Measurements from ENCODE around the gene GADD45B. TPM values are rescaled to one million over a fixed set of nuclear protein-coding genes. Genes with fewer than 3 reads are reported as not detected.

The GADD45B gene
- total RNA-seq, 1 experiment from 2014 or later = 16.2 TPM

DNA sequence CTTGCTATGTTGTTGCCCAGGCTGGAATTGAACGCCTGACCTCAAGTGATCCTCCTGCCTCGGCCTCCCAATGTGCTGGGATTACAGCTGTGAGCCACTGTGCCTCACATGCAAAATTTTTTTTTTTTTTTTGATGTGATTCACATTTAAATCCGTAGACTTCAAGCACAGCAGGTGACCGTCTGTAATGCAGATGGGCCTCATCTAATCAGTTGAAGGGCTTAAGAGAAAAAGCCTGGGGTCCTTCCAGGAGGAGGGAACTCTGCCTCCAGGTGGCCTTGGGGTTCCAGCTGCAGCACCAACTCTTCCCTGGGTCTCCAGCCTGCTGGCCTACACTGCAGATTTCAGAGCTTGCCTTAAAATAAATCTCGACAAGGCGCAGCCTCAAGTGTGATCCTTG lies 43.6 kb downstream of the GADD45B start:
- H4K5ac ChIP-seq (ENCODE audit: insufficient read length, low read depth, low read length) = no peak overlapping the region
- H2BK20ac ChIP-seq (ENCODE audit: low read depth, low read length, poor library complexity, severe bottlenecking) = no peak overlapping the region
- H3K23ac ChIP-seq (ENCODE audit: insufficient read length, low read depth, low read length) = no peak overlapping the region
- WGBS (ENCODE audit: extremely low coverage, insufficient read length, low lambda C conversion rate) = no CpG with 5 or more reads among the region's 6 CpGs
- no peak overlapping the region for H2BK12ac ChIP-seq (ENCODE audit: insufficient read length, low read depth, low read length)
- peaks cover 0 to 4% (median 0%) of the 10 kb centered on the region in 3 experiments; a peak in 1 of 7 replicates for H3K36me3 Mint-ChIP-seq (ENCODE audit: insufficient read depth in 1 of 3, low read depth in 3 of 3)
- DNase-seq = no peak
- H4K8ac ChIP-seq (replicated peaks; ENCODE audit: insufficient read length, low read depth, low read length) = no peak overlapping the region
- H2BK5ac ChIP-seq (ENCODE audit: insufficient read length, low read length) = no peak overlapping the region
- H3K4me1 Mint-ChIP-seq = peaks cover 0 to 15% of the 10 kb centered on the region in 2 experiments; a peak in 3 of 4 replicates
- no peak overlapping the region for H3K27ac Mint-ChIP-seq
- H3K14ac ChIP-seq (ENCODE audit: insufficient read depth, low read length) = no peak overlapping the region
- H3K56ac ChIP-seq (ENCODE audit: insufficient read length, low read depth, low read length) = no peak overlapping the region
- H3K79me2 ChIP-seq (ENCODE audit: insufficient read depth, low read length) = no peaks in the 10 kb centered on the region
- H2BK15ac ChIP-seq (ENCODE audit: low read depth, low read length) = no peak overlapping the region
- H3K9ac ChIP-seq (ENCODE audit: extremely low read depth, insufficient read length, low read length) = no peak overlapping the region
- TF ChIP-seq, protein P1, sequence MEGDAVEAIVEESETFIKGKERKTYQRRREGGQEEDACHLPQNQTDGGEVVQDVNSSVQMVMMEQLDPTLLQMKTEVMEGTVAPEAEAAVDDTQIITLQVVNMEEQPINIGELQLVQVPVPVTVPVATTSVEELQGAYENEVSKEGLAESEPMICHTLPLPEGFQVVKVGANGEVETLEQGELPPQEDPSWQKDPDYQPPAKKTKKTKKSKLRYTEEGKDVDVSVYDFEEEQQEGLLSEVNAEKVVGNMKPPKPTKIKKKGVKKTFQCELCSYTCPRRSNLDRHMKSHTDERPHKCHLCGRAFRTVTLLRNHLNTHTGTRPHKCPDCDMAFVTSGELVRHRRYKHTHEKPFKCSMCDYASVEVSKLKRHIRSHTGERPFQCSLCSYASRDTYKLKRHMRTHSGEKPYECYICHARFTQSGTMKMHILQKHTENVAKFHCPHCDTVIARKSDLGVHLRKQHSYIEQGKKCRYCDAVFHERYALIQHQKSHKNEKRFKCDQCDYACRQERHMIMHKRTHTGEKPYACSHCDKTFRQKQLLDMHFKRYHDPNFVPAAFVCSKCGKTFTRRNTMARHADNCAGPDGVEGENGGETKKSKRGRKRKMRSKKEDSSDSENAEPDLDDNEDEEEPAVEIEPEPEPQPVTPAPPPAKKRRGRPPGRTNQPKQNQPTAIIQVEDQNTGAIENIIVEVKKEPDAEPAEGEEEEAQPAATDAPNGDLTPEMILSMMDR (conservative IDR thresholded peaks at IDR 0.05) = no peak
- no peak overlapping the region for H4K91ac ChIP-seq (ENCODE audit: insufficient read length, low read depth, low read length)
- peaks cover under 1% of the 10 kb centered on the region; the same call in 1 of the 2 replicates for H3K4me1 ChIP-seq (ENCODE audit: insufficient read depth, low read length)
- no peaks in the 10 kb centered on the region for H3K27me3 Mint-ChIP-seq (ENCODE audit: low read depth)
- H4K20me1 ChIP-seq (ENCODE audit: control insufficient read depth, insufficient read depth, insufficient read length) = peaks cover 3% of the 10 kb centered on the region
- no peaks in the 10 kb centered on the region for H3K27me3 ChIP-seq (ENCODE audit: insufficient read depth, low read length)
- no peak overlapping the region for H2AFZ ChIP-seq (ENCODE audit: low read length)
- no peak overlapping the region for H3K18ac ChIP-seq (ENCODE audit: insufficient read length, low read depth, low read length)
- H3T11ph ChIP-seq (ENCODE audit: low read length) = no peak overlapping the region
- H3K79me1 ChIP-seq (ENCODE audit: insufficient read depth, low read depth, low read length, poor library complexity, severe bottlenecking) = no peaks in the 10 kb centered on the region
- no peak overlapping the region for H3K4me3 Mint-ChIP-seq
- H3K4ac ChIP-seq (ENCODE audit: low read depth, low read length) = no peak overlapping the region
- H3K4me2 ChIP-seq (ENCODE audit: insufficient read depth, insufficient read length, low read length) = no peak overlapping the region
- no peak overlapping the region for H2AK5ac ChIP-seq (ENCODE audit: insufficient read length, low read length)
- no peaks in the 10 kb centered on the region for H3K9me3 ChIP-seq (ENCODE audit: control insufficient read depth, low read depth, low read length)
- no peak overlapping the region for H3K27ac ChIP-seq (ENCODE audit: insufficient read length, low read depth, low read length)
- H3K23me2 ChIP-seq (ENCODE audit: insufficient read length, low read depth, low read length, poor library complexity, severe bottlenecking) = no peaks in the 10 kb centered on the region
- no peaks in the 10 kb centered on the region; a peak in 1 of 5 replicates for H3K9me3 Mint-ChIP-seq
- no peak overlapping the region for H2BK120ac ChIP-seq (ENCODE audit: low read depth, low read length, poor library complexity, severe bottlenecking)

Measured in H9 (cell line).